ENCODE data around the gene ZSWIM7.
"Not testable (repeated sequence)": the region's sequence is repeated elsewhere in the genome, so short reads cannot be mapped to it uniquely, and the experiment has no call there.

ZSWIM7 gene

GRCh38 chr17:15955793-15956541, 43.5 kb downstream of the ZSWIM7 start:
- no peak for DNase-seq

GRCh38 chr17:15954222-15954621, 45.3 kb downstream of the ZSWIM7 start:
- DNase-seq, result no peak

GRCh38 chr17:15952916-15953790, 46.4 kb downstream of the ZSWIM7 start:
- no peak for DNase-seq

DNA sequence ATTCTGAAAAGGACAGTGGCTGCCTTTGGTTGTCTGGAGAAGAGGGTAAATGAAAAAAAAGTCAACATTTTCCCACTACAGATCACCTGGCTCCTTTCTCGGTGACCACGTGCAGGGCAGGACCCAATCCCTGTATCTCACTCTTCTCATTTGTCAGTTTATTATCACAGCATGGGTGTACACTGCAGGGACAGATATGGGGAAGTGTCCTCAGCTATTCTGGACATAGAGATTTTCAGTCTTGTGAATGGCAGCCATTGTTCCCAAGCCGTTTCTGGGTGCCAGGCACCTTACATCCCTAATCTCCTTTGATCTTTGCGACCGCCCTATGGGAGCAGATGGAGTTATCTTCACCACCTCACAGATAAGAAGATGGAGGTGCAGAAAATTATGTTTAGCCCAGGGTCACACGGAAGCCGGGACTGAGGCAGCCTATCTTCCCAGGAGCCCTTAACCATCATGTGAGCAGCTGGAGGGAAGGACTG, 47.4 kb downstream of the ZSWIM7 start:
- DNase-seq, result no peak

DNA sequence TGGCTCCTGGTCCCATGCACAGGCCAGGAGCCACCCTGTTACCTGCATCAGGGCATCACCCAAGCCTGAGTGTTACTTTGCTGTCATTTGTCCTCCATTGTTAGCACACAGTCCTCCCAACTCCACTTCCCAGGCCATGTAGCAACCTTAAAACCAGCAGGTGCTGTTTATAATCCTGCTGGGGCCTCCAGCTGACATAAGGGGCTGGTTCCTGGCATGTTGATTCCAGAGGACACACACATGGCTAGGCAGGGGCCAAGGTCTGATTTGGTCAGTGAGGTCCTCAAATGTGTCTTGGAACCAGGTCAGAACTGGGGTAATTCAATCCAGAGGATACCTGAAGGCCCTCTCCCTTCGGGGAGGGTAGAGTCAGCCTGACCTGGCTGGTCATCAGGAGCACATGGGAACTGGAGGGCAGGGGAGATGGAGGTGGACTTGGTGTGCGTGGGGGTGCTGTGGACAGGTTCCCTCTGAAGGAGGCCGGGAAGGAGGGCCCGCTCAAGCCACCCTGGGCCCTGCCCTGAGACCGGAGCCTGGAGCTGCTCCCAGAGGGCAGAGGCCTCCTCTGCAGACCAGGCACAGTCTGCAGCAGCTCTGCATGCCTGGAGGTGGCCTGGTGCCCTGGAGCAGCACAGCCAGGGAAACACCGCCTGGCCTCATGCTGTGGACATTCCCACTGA, 48.0 kb downstream of the ZSWIM7 start:
- DNase-seq, result no peak

- DNase-seq, result no peak
Measured at GRCh38 chr17:15947976-15948752, 51.3 kb downstream of the ZSWIM7 start.

- no peak for DNase-seq
Measured at GRCh38 chr17:15947271-15947670, 52.2 kb downstream of the ZSWIM7 start.

DNA sequence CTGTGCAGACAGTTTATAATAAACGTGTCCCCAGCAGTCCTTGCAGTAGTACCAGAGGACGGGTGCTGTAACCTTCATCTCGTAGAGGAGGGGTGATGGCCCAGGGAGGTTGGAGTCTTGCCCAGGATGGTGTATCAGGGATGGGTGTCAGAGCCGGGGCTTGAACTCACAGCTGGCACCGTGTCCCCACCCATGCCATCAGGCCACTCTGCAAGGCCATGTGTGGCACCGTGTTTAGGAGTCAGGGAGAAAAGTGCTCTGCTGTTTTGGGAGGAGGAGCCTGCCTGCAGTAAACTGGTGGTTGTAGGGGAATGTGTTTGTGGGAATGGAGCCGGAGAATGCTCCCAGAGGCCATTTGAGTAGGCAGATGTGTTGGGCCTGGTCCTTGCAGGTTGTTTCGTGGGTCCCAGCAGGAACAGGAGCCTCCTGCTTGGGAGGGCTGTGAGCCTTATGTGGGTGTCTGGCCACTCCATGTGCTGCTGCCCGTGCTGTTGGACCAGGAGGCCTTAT, 52.8 kb downstream of the ZSWIM7 start:
- no peak for DNase-seq

- DNase-seq, result no peak
Measured at GRCh38 chr17:15945527-15946191, 53.8 kb downstream of the ZSWIM7 start.

GRCh38 chr17:15944759-15945526, 54.6 kb downstream of the ZSWIM7 start, which contains the start of gene ADORA2B:
Gene ADORA2B, plus strand, starts transcription at chr17:15945130. Its CDS starts 119 bp downstream, at chr17:15945249.
- DNase-seq, result peak; percentile 61

DNA sequence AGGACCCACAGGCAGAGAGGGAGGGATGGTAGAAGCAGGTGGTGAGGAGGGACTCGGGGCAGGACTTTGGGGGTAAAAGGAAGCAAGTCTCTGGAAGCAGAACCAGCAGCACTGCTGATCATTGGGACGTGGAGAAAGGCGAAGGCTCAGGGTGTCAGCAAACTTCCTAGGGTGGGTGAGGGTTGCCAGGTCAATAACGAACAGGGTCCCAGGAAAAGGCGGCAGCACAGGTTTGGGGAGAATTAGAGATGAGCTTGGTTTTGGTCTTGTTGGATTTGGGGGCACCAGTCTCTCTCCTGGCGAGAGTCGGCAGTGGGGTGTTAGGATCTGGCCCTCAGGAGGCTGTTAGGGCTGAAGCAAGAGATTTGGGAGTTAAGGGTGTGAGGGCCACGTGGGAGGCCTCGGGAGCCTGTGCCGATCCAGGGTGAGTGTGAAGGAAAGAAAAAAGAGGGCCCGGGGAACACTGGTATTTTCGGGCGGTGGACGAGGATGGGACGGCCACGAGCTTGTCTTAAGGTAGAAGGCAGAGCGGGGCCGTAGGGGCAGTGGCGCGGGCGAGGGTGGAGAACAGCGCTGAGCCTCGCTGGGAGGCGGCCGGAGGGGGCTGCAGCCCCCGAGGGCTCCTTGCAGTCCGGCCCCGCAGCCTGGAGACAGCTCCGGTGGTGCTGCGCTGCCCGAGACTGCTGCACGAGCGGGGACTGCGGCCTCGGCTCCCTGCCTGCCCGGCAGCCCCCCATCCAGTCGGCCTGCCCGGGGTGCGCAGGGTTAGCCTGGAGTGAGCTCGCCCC, 55.3 kb downstream of the ZSWIM7 start:
- DNase-seq, result no peak

DNA sequence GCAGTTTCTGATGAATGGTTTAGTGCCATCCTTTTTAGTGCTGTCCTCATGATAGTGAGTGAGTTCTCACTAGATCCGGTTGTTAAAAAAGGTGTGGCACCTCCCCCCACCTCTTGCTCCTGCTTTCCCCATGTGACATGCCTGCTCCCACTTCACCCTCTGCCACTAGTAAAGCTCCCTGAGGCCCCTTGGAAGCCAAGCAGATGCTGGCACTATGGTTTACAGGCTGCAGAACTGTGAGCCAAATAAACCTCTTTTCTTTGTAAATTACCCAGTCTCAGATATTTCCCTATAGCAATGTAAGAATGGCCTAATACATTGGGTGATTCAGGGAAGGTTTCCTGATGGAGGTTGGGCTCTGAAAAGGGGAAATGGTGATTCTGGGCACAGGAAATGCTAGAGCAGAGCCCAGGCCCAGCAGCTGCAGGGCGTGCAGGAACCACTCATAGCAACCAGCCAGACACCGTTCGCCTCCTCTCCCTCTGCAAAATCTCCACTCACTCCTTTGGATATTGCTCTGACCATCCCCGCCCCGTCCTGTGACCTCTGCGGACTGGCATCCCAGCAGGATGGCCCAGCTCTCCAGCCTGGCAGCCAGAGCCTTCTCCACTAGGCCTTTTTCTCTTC, 57.2 kb downstream of the ZSWIM7 start:
- DNase-seq, result no peak

DNA sequence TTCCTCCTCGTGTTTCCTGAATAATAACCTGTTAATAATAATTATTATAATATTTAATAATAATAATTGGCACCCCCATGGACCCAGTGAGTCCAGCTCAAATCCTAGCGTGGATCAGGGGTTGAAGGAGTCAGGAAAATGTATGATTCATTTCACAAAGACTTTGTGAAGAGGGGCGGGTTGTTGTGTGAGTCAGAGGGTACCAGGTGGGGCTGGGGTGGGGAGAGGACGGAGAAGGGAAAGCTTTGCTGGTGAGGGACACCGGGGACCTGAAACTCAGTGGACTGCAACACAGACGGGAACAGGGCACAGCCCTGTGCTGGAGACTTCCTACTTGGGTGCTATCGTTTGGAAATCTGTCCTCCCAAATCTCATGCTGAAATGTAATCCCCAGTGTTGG, 57.7 kb downstream of the ZSWIM7 start:
- no peak for DNase-seq

GRCh38 chr17:15936481-15936880, 63.0 kb downstream of the ZSWIM7 start:
- not testable (repeated sequence) for DNase-seq

DNA sequence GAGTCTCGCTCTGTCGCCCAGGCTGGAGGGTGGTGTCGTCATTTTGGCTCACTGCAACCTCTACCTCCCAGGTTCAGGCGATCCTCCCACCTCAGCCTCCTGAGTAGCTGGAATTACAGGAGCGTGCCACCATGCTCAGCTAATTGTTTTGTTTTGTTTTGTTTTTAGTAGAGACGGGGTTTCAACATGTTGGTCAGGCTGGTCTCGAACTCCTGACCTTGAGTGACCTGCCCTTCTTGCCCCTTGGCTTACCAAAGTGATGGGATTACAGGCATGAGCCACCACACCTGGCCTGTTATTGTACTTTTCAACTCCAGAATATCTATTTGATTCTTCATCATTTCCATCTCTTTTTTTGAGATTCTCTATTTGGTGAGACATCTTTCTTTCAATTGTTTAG, 63.6 kb downstream of the ZSWIM7 start:
- no peak for DNase-seq

- DNase-seq, result no peak
Measured at GRCh38 chr17:15934866-15935265, 64.6 kb downstream of the ZSWIM7 start.

DNA sequence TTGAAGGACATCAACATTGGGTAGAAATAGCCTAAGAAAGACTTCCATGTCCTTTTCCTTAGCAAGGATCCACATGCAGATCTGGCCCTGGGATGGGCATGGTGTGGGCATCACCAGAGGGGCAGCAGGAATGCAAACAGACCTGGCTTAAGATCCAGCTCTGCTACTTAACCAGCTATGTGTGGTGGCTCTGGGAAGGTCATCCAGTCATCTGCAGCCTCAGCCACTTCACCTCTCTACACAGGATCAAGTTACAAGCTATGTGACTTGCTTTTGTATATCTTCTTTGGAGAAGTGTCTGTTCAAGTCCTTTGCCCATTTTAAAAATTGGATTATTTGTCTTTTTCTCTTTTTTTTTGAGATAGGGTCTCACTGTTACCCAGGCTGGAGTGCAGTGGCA, 68.1 kb downstream of the ZSWIM7 start:
- DNase-seq, result no peak

DNA sequence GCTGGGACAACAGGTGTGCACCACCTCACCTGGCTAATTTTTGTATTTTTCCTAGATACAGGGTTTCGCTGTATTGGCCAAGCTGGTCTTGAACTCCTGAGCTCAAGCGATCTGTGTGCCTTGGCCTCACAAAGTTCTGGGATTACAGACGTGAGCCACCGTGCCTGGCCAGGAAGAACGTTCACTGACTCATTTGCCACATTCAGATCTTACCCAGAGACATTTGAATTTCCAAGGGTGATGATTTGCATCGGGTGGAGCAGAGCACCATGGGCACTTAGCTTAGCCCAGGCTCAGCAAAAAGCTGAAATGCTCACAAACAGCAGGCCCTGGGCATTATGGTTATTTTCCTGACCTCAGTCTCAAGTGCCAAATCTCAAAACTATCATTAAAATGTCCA, 69.1 kb downstream of the ZSWIM7 start:
- DNase-seq, result no peak

DNA sequence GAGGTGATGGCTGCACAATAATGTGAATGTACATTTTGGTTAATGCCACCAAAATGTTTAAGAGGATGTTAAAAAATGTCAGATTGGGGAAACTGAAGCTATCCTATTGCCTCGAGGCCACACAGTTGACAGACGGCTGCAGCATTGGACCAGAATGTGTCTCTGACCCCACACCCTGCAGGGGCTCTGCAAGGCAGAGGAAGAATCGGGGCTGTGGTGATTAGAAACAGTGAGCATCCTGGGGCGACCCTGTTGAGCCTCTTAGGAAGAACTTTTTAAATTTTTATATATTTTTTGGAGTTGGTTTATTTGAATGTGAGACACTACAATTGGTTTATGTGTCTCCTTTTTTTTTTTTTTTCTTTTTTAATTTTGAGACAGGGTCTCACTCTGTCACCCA, 69.6 kb downstream of the ZSWIM7 start:
- DNase-seq, result no peak

All from activated CD4-positive, alpha-beta T cell treated with anti-CD3 and anti-CD28 coated beads, Interleukin-10, Interleukin-2, amounts not matched to agents 100 ng/mL and 50 ng/mL, durations not matched to agents 16 hours and 8 hours (primary cell).